Measurements from ENCODE around the gene SERINC5.
"Not testable (repeated sequence)": the region's sequence is repeated elsewhere in the genome, so short reads cannot be mapped to it uniquely, and the experiment has no call there.

SERINC5 gene

GRCh38 chr5:80170117-80170535 lies 85.7 kb downstream of the SERINC5 start:
- DNase-seq (ENCODE audit: low read depth in 2 of 2): no peak

- DNase-seq (ENCODE audit: low read depth in 2 of 2): no peak
Observed at GRCh38 chr5:80168388-80169028, 87.3 kb downstream of the SERINC5 start.

GRCh38 chr5:80165452-80165851 lies 90.4 kb downstream of the SERINC5 start:
- no peak for DNase-seq (ENCODE audit: low read depth in 2 of 2)

- DNase-seq (ENCODE audit: low read depth in 2 of 2): no peak
Observed at GRCh38 chr5:80161165-80161564, 94.7 kb downstream of the SERINC5 start.

GRCh38 chr5:80160242-80160641 lies 95.6 kb downstream of the SERINC5 start:
- DNase-seq (ENCODE audit: low read depth in 2 of 2): no peak

- DNase-seq (ENCODE audit: low read depth in 2 of 2): no peak
Observed at GRCh38 chr5:80159133-80159815, 96.6 kb downstream of the SERINC5 start.

GRCh38 chr5:80156156-80156555 lies 99.7 kb downstream of the SERINC5 start:
- no peak for DNase-seq (ENCODE audit: low read depth in 2 of 2)

GRCh38 chr5:80154749-80155148 lies 101.1 kb downstream of the SERINC5 start:
- DNase-seq (ENCODE audit: low read depth in 2 of 2): no peak

- DNase-seq (ENCODE audit: low read depth in 2 of 2): not testable (repeated sequence)
Observed at GRCh38 chr5:80154289-80154688, 101.6 kb downstream of the SERINC5 start.

GRCh38 chr5:80153586-80154126 lies 102.2 kb downstream of the SERINC5 start:
- DNase-seq (ENCODE audit: low read depth in 2 of 2): no peak

GRCh38 chr5:80152778-80153177 lies 103.1 kb downstream of the SERINC5 start:
- DNase-seq (ENCODE audit: low read depth in 2 of 2): no peak

GRCh38 chr5:80151890-80152289 lies 104.0 kb downstream of the SERINC5 start:
- DNase-seq (ENCODE audit: low read depth in 2 of 2): no peak

GRCh38 chr5:80150731-80151130 lies 105.1 kb downstream of the SERINC5 start:
- DNase-seq (ENCODE audit: low read depth in 2 of 2): no peak

- no peak for DNase-seq (ENCODE audit: low read depth in 2 of 2)
Observed at GRCh38 chr5:80149161-80149609, 106.7 kb downstream of the SERINC5 start.

GRCh38 chr5:80147119-80147815 lies 108.6 kb downstream of the SERINC5 start:
- no peak for DNase-seq (ENCODE audit: low read depth in 2 of 2)

GRCh38 chr5:80146046-80146445 lies 109.8 kb downstream of the SERINC5 start:
- no peak for DNase-seq (ENCODE audit: low read depth in 2 of 2)

GRCh38 chr5:80143491-80143890 lies 112.4 kb downstream of the SERINC5 start:
- no peak for DNase-seq (ENCODE audit: low read depth in 2 of 2)

GRCh38 chr5:80142996-80143395 lies 112.9 kb downstream of the SERINC5 start:
- no peak for DNase-seq (ENCODE audit: low read depth in 2 of 2)

GRCh38 chr5:80141681-80142080 lies 114.2 kb downstream of the SERINC5 start:
- no peak for DNase-seq (ENCODE audit: low read depth in 2 of 2)

- DNase-seq (ENCODE audit: low read depth in 2 of 2): no peak
Observed at GRCh38 chr5:80141147-80141671, 114.6 kb downstream of the SERINC5 start.

GRCh38 chr5:80140496-80140895 lies 115.4 kb downstream of the SERINC5 start:
- DNase-seq (ENCODE audit: low read depth in 2 of 2): peak; percentile 41 to 43

GRCh38 chr5:80139466-80139972 lies 116.3 kb downstream of the SERINC5 start:
- DNase-seq (ENCODE audit: low read depth in 2 of 2): no peak

Measured in activated CD4-positive, alpha-beta T cell treated with anti-CD3 and anti-CD28 coated beads for 24 hours (primary cell).